ENCODE data around the gene GPR84. TPM values are rescaled to one million over a fixed set of nuclear protein-coding genes. Genes with fewer than 3 reads are reported as not detected.
A peak's percentile ranks its signal among the peaks of the same experiment; 100 is the strongest.

The GPR84 gene
- total RNA-seq, 1 donor from 2014 or later, result not detected

DNA sequence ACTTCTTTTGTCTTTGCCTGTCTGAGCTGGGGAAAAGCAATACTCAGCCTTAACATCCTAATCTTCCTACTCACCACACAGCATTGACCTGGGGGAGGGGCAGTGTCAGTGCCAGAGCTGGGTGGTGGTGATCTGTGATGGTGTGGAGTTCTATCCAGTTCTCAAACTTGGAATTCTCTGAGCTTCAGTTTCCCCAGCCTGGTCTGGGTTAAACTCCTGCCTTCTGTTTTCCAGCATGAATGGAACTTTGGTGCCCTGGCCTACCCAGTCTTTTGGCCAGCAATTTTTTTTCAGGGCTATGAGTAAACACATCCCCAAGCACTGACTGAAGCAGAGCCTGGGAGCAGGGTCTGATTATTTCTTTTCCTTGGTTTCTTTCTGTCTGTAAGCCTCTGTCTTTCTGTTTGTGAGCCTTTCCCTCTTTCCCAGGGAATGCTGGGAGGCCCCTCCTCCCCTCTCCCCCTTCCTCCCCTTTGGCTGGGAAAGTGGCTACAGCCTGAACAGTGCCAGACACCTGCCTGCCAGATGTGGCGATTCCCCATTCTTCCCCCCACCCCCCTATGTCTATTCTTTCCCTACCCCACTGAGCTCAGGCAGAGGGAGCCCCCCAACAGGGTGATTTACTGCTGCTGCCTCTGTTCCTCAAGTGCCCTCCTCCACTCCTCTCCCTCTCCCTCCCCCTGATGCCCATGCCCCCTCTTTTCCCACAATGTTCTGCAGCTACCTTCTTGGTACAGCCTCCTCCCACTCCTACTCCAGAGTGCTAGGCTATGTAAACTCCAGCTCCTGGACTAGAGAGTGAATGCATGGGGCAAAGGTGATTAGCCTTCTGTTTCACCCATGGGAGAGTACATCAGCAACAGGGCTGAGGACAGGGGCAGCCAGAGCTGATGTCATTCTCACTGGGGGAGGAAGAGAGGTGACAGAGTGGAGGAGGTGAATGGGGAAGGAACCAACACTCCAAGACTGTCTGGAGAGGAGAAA, 11.1 kb downstream of the GPR84 start:
- Histone ChIP-seq H3K4me1 (ENCODE audit: insufficient read depth, low read length) (peaks cover 33% of the 10 kb centered on the region), H3K9ac (ENCODE audit: low read length) (peak overlapping the region; percentile 73)

DNA sequence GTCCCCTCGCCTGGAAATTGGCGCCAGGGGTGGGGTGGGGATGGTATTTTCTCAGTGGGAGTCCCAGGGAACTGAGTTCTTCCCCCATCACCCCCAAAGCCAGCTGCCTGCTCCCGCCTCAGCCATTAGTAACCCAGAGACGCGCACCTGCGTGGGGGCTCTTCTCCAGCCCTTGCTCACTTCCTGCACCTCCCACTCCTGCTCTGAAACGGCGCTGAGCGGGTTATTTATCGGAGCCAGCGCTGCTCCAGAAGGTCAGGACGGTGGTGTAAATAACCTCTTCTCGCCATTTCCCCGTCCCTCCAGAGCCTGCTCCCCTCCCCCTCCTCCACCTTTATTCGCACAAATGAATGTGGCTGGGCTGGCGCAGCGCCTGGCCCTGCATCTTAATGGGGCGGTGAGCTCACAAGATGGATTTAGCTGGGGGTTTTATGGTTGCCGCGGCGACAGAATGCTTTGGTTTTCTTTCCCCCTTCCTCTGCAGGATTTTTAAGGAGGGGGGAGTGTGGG, 12.2 kb downstream of the GPR84 start:
- Histone ChIP-seq H3K36me3 (ENCODE audit: insufficient read depth, low read length) (peaks cover 34% of the 10 kb centered on the region), H3K27ac (ENCODE audit: low read depth, low read length) (peak overlapping the region; percentile 73), H3K4me1 (ENCODE audit: insufficient read depth, low read length) (peaks cover 26% of the 10 kb centered on the region), H2AFZ (ENCODE audit: low read depth, low read length) (no peak overlapping the region), H3K27me3 (ENCODE audit: insufficient read depth, low read length) (no peaks in the 10 kb centered on the region), H3K9me3 (ENCODE audit: insufficient read depth, low read depth, low read length) (no peaks in the 10 kb centered on the region), H4K20me1 (ENCODE audit: insufficient read depth, low read length) (no peaks in the 10 kb centered on the region), H3K79me2 (ENCODE audit: insufficient read depth, low read length) (no peaks in the 10 kb centered on the region), H3K9ac (ENCODE audit: low read length) (peak overlapping the region; percentile 73), H3K4me3 (ENCODE audit: insufficient read depth, low read depth, low read length) (peak overlapping the region; percentile 21), H3K4me2 (ENCODE audit: low read length) (peak overlapping the region; percentile 76)
- TF ChIP-seq, protein P1, sequence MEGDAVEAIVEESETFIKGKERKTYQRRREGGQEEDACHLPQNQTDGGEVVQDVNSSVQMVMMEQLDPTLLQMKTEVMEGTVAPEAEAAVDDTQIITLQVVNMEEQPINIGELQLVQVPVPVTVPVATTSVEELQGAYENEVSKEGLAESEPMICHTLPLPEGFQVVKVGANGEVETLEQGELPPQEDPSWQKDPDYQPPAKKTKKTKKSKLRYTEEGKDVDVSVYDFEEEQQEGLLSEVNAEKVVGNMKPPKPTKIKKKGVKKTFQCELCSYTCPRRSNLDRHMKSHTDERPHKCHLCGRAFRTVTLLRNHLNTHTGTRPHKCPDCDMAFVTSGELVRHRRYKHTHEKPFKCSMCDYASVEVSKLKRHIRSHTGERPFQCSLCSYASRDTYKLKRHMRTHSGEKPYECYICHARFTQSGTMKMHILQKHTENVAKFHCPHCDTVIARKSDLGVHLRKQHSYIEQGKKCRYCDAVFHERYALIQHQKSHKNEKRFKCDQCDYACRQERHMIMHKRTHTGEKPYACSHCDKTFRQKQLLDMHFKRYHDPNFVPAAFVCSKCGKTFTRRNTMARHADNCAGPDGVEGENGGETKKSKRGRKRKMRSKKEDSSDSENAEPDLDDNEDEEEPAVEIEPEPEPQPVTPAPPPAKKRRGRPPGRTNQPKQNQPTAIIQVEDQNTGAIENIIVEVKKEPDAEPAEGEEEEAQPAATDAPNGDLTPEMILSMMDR (IDR thresholded peaks at IDR 0.05; ENCODE audit: insufficient read depth, low read depth, low read length), result no peak
- no peak for TF ChIP-seq EZH2 (IDR thresholded peaks at IDR 0.05; ENCODE audit: insufficient read depth, low read length)
- Mint-ChIP-seq H3K27ac (ENCODE audit: unreplicated experiment) (peak overlapping the region; percentile 96), H3K27me3 (ENCODE audit: low read depth, unreplicated experiment) (no peaks in the 10 kb centered on the region), H3K9me3 (ENCODE audit: unreplicated experiment) (no peaks in the 10 kb centered on the region), H3K36me3 (ENCODE audit: low read depth, unreplicated experiment) (peaks cover 14% of the 10 kb centered on the region), H3K4me1 (ENCODE audit: low read depth, unreplicated experiment) (peaks cover 50% of the 10 kb centered on the region), H3K4me3 (ENCODE audit: unreplicated experiment) (peak overlapping the region; percentile 69)
- DNase-seq (ENCODE audit: low read depth), result peak; percentile 81
- no peak for FAIRE-seq

More for the DNA sequence above, 11.1 kb downstream of the GPR84 start:
- no peaks in the 10 kb centered on the region for H3K9me3 ChIP-seq (ENCODE audit: insufficient read depth, low read depth, low read length)
- H4K20me1 ChIP-seq (ENCODE audit: insufficient read depth, low read length), result no peaks in the 10 kb centered on the region
- no peaks in the 10 kb centered on the region for H3K9me3 Mint-ChIP-seq (ENCODE audit: unreplicated experiment)
- peak overlapping the region; percentile 69 for H3K4me3 Mint-ChIP-seq (ENCODE audit: unreplicated experiment)
- TF ChIP-seq EZH2 (IDR thresholded peaks at IDR 0.05; ENCODE audit: insufficient read depth, low read length), result no peak
- peaks cover 50% of the 10 kb centered on the region for H3K4me1 Mint-ChIP-seq (ENCODE audit: low read depth, unreplicated experiment)
- H3K4me2 ChIP-seq (ENCODE audit: low read length), result peak overlapping the region; percentile 76
- H3K4me3 ChIP-seq (ENCODE audit: insufficient read depth, low read depth, low read length), result no peak overlapping the region
- H3K27me3 Mint-ChIP-seq (ENCODE audit: low read depth, unreplicated experiment), result no peaks in the 10 kb centered on the region
- peak; percentile 51 for DNase-seq (ENCODE audit: low read depth)
- H3K27ac ChIP-seq (ENCODE audit: low read depth, low read length), result peak overlapping the region; percentile 73
- H2AFZ ChIP-seq (ENCODE audit: low read depth, low read length), result no peak overlapping the region
- H3K27ac Mint-ChIP-seq (ENCODE audit: unreplicated experiment), result peak overlapping the region; percentile 96
- no peaks in the 10 kb centered on the region for H3K79me2 ChIP-seq (ENCODE audit: insufficient read depth, low read length)
- peaks cover 7% of the 10 kb centered on the region for H3K36me3 Mint-ChIP-seq (ENCODE audit: low read depth, unreplicated experiment)
- no peak for FAIRE-seq
- H3K27me3 ChIP-seq (ENCODE audit: insufficient read depth, low read length), result no peaks in the 10 kb centered on the region
- peaks cover 23% of the 10 kb centered on the region for H3K36me3 ChIP-seq (ENCODE audit: insufficient read depth, low read length)

DNA sequence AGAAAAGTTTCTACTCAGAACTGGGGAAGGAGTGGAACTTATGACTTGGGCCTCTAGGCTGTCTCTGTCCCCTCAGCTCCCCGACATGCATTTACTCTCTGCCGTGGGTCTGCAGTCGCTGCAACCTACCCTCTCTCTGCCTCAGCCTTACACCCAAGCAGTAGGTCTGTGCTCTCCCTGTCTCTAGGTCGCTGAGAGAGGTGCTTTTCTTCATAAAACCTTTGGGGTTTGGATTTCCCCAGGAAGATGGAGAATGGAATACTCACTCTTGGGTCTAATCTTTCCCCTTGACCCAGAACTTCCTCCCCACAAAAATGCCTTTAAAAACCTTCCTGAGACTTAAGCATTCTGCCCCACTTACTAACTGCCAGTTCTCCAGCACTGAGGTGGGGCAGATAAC, 12.9 kb downstream of the GPR84 start:
- peak overlapping the region; percentile 76 for H3K4me2 ChIP-seq (ENCODE audit: low read length)
- Mint-ChIP-seq H3K4me3 (ENCODE audit: unreplicated experiment) (no peak overlapping the region), H3K4me1 (ENCODE audit: low read depth, unreplicated experiment) (peaks cover 50% of the 10 kb centered on the region), H3K9me3 (ENCODE audit: unreplicated experiment) (no peaks in the 10 kb centered on the region), H3K27ac (ENCODE audit: unreplicated experiment) (no peak overlapping the region), H3K36me3 (ENCODE audit: low read depth, unreplicated experiment) (peaks cover 17% of the 10 kb centered on the region), H3K27me3 (ENCODE audit: low read depth, unreplicated experiment) (no peaks in the 10 kb centered on the region)
- no peak for FAIRE-seq
- H3K27me3 ChIP-seq (ENCODE audit: insufficient read depth, low read length), result no peaks in the 10 kb centered on the region
- H3K79me2 ChIP-seq (ENCODE audit: insufficient read depth, low read length), result no peaks in the 10 kb centered on the region
- DNase-seq (ENCODE audit: low read depth), result no peak
- peaks cover 37% of the 10 kb centered on the region for H3K36me3 ChIP-seq (ENCODE audit: insufficient read depth, low read length)
- no peak overlapping the region for H3K27ac ChIP-seq (ENCODE audit: low read depth, low read length)
- no peak overlapping the region for H3K4me3 ChIP-seq (ENCODE audit: insufficient read depth, low read depth, low read length)
- no peak overlapping the region for H2AFZ ChIP-seq (ENCODE audit: low read depth, low read length)
- no peaks in the 10 kb centered on the region for H3K9me3 ChIP-seq (ENCODE audit: insufficient read depth, low read depth, low read length)
- TF ChIP-seq, protein P1 (IDR thresholded peaks at IDR 0.05; ENCODE audit: insufficient read depth, low read depth, low read length), result no peak
- TF ChIP-seq EZH2 (IDR thresholded peaks at IDR 0.05; ENCODE audit: insufficient read depth, low read length), result no peak
- H4K20me1 ChIP-seq (ENCODE audit: insufficient read depth, low read length), result no peaks in the 10 kb centered on the region
- H3K9ac ChIP-seq (ENCODE audit: low read length), result peak overlapping the region; percentile 73
- H3K4me1 ChIP-seq (ENCODE audit: insufficient read depth, low read length), result peaks cover 26% of the 10 kb centered on the region
